Measurements from ENCODE around the gene EPB41L1.
"Not testable (repeated sequence)": the region's sequence is repeated elsewhere in the genome, so short reads cannot be mapped to it uniquely, and the experiment has no call there.

EPB41L1 gene

GRCh38 chr20:36126836-36127527 is 27.6 kb upstream of the EPB41L1 start:
- Histone ChIP-seq H3K4me3 (ENCODE audit: extremely low read depth, insufficient read depth, low read length, poor library complexity, severe bottlenecking) (no peak overlapping the region), H3K36me3 (ENCODE audit: control insufficient read depth, insufficient read depth, low read length) (no peaks in the 10 kb centered on the region), H3K9me3 (ENCODE audit: control insufficient read depth, low read length) (no peaks in the 10 kb centered on the region), H3K27ac (ENCODE audit: low read depth, low read length, severe bottlenecking) (no peak overlapping the region), H3K4me1 (ENCODE audit: control insufficient read depth, insufficient read depth, low read length, poor library complexity, severe bottlenecking) (peaks cover 12% of the 10 kb centered on the region)
- WGBS, 2 experiments (ENCODE audit: insufficient coverage in 2 of 2), result 68 to 89% methylated on average over 6 of the region's 7 CpGs

GRCh38 chr20:36128463-36129159 is 25.9 kb upstream of the EPB41L1 start:
- Histone ChIP-seq H3K4me3 (ENCODE audit: extremely low read depth, insufficient read depth, low read length, poor library complexity, severe bottlenecking) (no peak overlapping the region), H3K4me1 (ENCODE audit: control insufficient read depth, insufficient read depth, low read length, poor library complexity, severe bottlenecking) (peaks cover 12% of the 10 kb centered on the region), H3K27ac (ENCODE audit: low read depth, low read length, severe bottlenecking) (no peak overlapping the region), H3K36me3 (ENCODE audit: control insufficient read depth, insufficient read depth, low read length) (no peaks in the 10 kb centered on the region), H3K9me3 (ENCODE audit: control insufficient read depth, low read length) (no peaks in the 10 kb centered on the region)
- WGBS, 2 experiments (ENCODE audit: insufficient coverage in 2 of 2), result 54 to 69% methylated on average over 2 to 3 of the region's 3 CpGs

- Histone ChIP-seq H3K4me3 (ENCODE audit: extremely low read depth, insufficient read depth, low read length, poor library complexity, severe bottlenecking) (no peak overlapping the region), H3K9me3 (ENCODE audit: control insufficient read depth, low read length) (no peaks in the 10 kb centered on the region), H3K4me1 (ENCODE audit: control insufficient read depth, insufficient read depth, low read length, poor library complexity, severe bottlenecking) (peaks cover 12% of the 10 kb centered on the region), H3K27ac (ENCODE audit: low read depth, low read length, severe bottlenecking) (no peak overlapping the region), H3K36me3 (ENCODE audit: control insufficient read depth, insufficient read depth, low read length) (no peaks in the 10 kb centered on the region)
- 73 to 75% methylated on average over 7 to 8 of the region's 8 CpGs for WGBS, 2 experiments (ENCODE audit: insufficient coverage in 2 of 2)
Measured at GRCh38 chr20:36129160-36129543, 25.4 kb upstream of the EPB41L1 start.

GRCh38 chr20:36130390-36130789 is 24.1 kb upstream of the EPB41L1 start:
- Histone ChIP-seq H3K36me3 (ENCODE audit: control insufficient read depth, insufficient read depth, low read length) (no peaks in the 10 kb centered on the region), H3K4me3 (ENCODE audit: extremely low read depth, insufficient read depth, low read length, poor library complexity, severe bottlenecking) (no peak overlapping the region), H3K9me3 (ENCODE audit: control insufficient read depth, low read length) (no peaks in the 10 kb centered on the region), H3K4me1 (ENCODE audit: control insufficient read depth, insufficient read depth, low read length, poor library complexity, severe bottlenecking) (peaks cover 12% of the 10 kb centered on the region), H3K27ac (ENCODE audit: low read depth, low read length, severe bottlenecking) (no peak overlapping the region)
- WGBS, 2 experiments (ENCODE audit: insufficient coverage in 2 of 2), result 96 to 100% methylated on average over 4 of the region's 6 CpGs

- Histone ChIP-seq H3K4me3 (ENCODE audit: extremely low read depth, insufficient read depth, low read length, poor library complexity, severe bottlenecking) (no peak overlapping the region), H3K36me3 (ENCODE audit: control insufficient read depth, insufficient read depth, low read length) (no peaks in the 10 kb centered on the region), H3K27ac (ENCODE audit: low read depth, low read length, severe bottlenecking) (no peak overlapping the region), H3K4me1 (ENCODE audit: control insufficient read depth, insufficient read depth, low read length, poor library complexity, severe bottlenecking) (peaks cover 12% of the 10 kb centered on the region), H3K9me3 (ENCODE audit: control insufficient read depth, low read length) (no peaks in the 10 kb centered on the region)
- WGBS, 2 experiments (ENCODE audit: insufficient coverage in 2 of 2), result 93 to 100% methylated on average over 2 to 5 of the region's 5 CpGs
Measured at GRCh38 chr20:36132802-36133211, 21.7 kb upstream of the EPB41L1 start.

GRCh38 chr20:36133821-36134220 is 20.7 kb upstream of the EPB41L1 start:
- no peak overlapping the region for H3K27ac ChIP-seq (ENCODE audit: low read depth, low read length, severe bottlenecking)
- H3K9me3 ChIP-seq (ENCODE audit: control insufficient read depth, low read length), result no peaks in the 10 kb centered on the region
- H3K4me1 ChIP-seq (ENCODE audit: control insufficient read depth, insufficient read depth, low read length, poor library complexity, severe bottlenecking), result peaks cover 3% of the 10 kb centered on the region
- H3K36me3 ChIP-seq (ENCODE audit: control insufficient read depth, insufficient read depth, low read length), result no peaks in the 10 kb centered on the region
- no CpG with 5 or more reads among the region's 2 CpGs for WGBS, 2 experiments (ENCODE audit: insufficient coverage in 2 of 2)
- no peak overlapping the region for H3K4me3 ChIP-seq (ENCODE audit: extremely low read depth, insufficient read depth, low read length, poor library complexity, severe bottlenecking)

GRCh38 chr20:36135159-36135558 is 19.4 kb upstream of the EPB41L1 start:
- Histone ChIP-seq H3K27ac (ENCODE audit: low read depth, low read length, severe bottlenecking) (no peak overlapping the region), H3K9me3 (ENCODE audit: control insufficient read depth, low read length) (no peaks in the 10 kb centered on the region), H3K4me1 (ENCODE audit: control insufficient read depth, insufficient read depth, low read length, poor library complexity, severe bottlenecking) (no peaks in the 10 kb centered on the region), H3K4me3 (ENCODE audit: extremely low read depth, insufficient read depth, low read length, poor library complexity, severe bottlenecking) (no peak overlapping the region), H3K36me3 (ENCODE audit: control insufficient read depth, insufficient read depth, low read length) (no peaks in the 10 kb centered on the region)
- WGBS, 2 experiments (ENCODE audit: insufficient coverage in 2 of 2), result 96 to 100% methylated on average over 2 to 4 of the region's 6 CpGs

GRCh38 chr20:36135821-36136220 is 18.7 kb upstream of the EPB41L1 start:
- no peaks in the 10 kb centered on the region for H3K9me3 ChIP-seq (ENCODE audit: control insufficient read depth, low read length)
- H3K27ac ChIP-seq (ENCODE audit: low read depth, low read length, severe bottlenecking), result no peak overlapping the region
- WGBS, 2 experiments (ENCODE audit: insufficient coverage in 2 of 2), result 67 to 80% methylated on average over 1 of the region's 3 CpGs
- no peak overlapping the region for H3K4me3 ChIP-seq (ENCODE audit: extremely low read depth, insufficient read depth, low read length, poor library complexity, severe bottlenecking)
- H3K4me1 ChIP-seq (ENCODE audit: control insufficient read depth, insufficient read depth, low read length, poor library complexity, severe bottlenecking), result no peaks in the 10 kb centered on the region
- no peaks in the 10 kb centered on the region for H3K36me3 ChIP-seq (ENCODE audit: control insufficient read depth, insufficient read depth, low read length)

- H3K4me3 ChIP-seq (ENCODE audit: extremely low read depth, insufficient read depth, low read length, poor library complexity, severe bottlenecking); H3K27ac ChIP-seq (ENCODE audit: low read depth, low read length, severe bottlenecking); H3K9me3 ChIP-seq (ENCODE audit: control insufficient read depth, low read length); H3K4me1 ChIP-seq (ENCODE audit: control insufficient read depth, insufficient read depth, low read length, poor library complexity, severe bottlenecking); H3K36me3 ChIP-seq (ENCODE audit: control insufficient read depth, insufficient read depth, low read length): not testable (repeated sequence)
- 88 to 94% methylated on average over 10 to 11 of the region's 11 CpGs for WGBS, 2 experiments (ENCODE audit: insufficient coverage in 2 of 2)
Measured at GRCh38 chr20:36137313-36137712, 17.2 kb upstream of the EPB41L1 start.

GRCh38 chr20:36141310-36141709 is 13.2 kb upstream of the EPB41L1 start:
- 75 to 89% methylated on average over 1 to 2 of the region's 2 CpGs for WGBS, 2 experiments (ENCODE audit: insufficient coverage in 2 of 2)
- Histone ChIP-seq H3K36me3 (ENCODE audit: control insufficient read depth, insufficient read depth, low read length) (no peaks in the 10 kb centered on the region), H3K27ac (ENCODE audit: low read depth, low read length, severe bottlenecking) (no peak overlapping the region), H3K4me3 (ENCODE audit: extremely low read depth, insufficient read depth, low read length, poor library complexity, severe bottlenecking) (no peak overlapping the region), H3K9me3 (ENCODE audit: control insufficient read depth, low read length) (no peaks in the 10 kb centered on the region), H3K4me1 (ENCODE audit: control insufficient read depth, insufficient read depth, low read length, poor library complexity, severe bottlenecking) (no peaks in the 10 kb centered on the region)

- Histone ChIP-seq H3K4me1 (ENCODE audit: control insufficient read depth, insufficient read depth, low read length, poor library complexity, severe bottlenecking) (no peaks in the 10 kb centered on the region), H3K36me3 (ENCODE audit: control insufficient read depth, insufficient read depth, low read length) (no peaks in the 10 kb centered on the region), H3K9me3 (ENCODE audit: control insufficient read depth, low read length) (no peaks in the 10 kb centered on the region), H3K27ac (ENCODE audit: low read depth, low read length, severe bottlenecking) (no peak overlapping the region), H3K4me3 (ENCODE audit: extremely low read depth, insufficient read depth, low read length, poor library complexity, severe bottlenecking) (no peak overlapping the region)
- WGBS, 2 experiments (ENCODE audit: insufficient coverage in 2 of 2), result 69 to 82% methylated on average over 1 of the region's 1 CpG
Measured at GRCh38 chr20:36144336-36144735, 10.2 kb upstream of the EPB41L1 start.
